ENCODE measurements around the gene RIC8B.

Gene RIC8B

GRCh38 chr12:106790020-106790419 is 15.5 kb downstream of the RIC8B start:
- no peak for TF ChIP-seq SIN3A (IDR thresholded peaks at IDR 0.05; ENCODE audit: borderline replicate concordance, insufficient read depth, low read length)
- no peak for TF ChIP-seq TAF1 (IDR thresholded peaks at IDR 0.05; ENCODE audit: borderline replicate concordance, insufficient read depth, low read length)
- TF ChIP-seq FOXP2 (optimal IDR thresholded peaks at IDR 0.05; ENCODE audit: borderline replicate concordance, extremely low read depth, extremely low read length, insufficient read depth): no peak
- TF ChIP-seq POLR2AphosphoS5 (IDR thresholded peaks at IDR 0.05; ENCODE audit: low read depth, low read length): no peak
- TF ChIP-seq, protein P1, sequence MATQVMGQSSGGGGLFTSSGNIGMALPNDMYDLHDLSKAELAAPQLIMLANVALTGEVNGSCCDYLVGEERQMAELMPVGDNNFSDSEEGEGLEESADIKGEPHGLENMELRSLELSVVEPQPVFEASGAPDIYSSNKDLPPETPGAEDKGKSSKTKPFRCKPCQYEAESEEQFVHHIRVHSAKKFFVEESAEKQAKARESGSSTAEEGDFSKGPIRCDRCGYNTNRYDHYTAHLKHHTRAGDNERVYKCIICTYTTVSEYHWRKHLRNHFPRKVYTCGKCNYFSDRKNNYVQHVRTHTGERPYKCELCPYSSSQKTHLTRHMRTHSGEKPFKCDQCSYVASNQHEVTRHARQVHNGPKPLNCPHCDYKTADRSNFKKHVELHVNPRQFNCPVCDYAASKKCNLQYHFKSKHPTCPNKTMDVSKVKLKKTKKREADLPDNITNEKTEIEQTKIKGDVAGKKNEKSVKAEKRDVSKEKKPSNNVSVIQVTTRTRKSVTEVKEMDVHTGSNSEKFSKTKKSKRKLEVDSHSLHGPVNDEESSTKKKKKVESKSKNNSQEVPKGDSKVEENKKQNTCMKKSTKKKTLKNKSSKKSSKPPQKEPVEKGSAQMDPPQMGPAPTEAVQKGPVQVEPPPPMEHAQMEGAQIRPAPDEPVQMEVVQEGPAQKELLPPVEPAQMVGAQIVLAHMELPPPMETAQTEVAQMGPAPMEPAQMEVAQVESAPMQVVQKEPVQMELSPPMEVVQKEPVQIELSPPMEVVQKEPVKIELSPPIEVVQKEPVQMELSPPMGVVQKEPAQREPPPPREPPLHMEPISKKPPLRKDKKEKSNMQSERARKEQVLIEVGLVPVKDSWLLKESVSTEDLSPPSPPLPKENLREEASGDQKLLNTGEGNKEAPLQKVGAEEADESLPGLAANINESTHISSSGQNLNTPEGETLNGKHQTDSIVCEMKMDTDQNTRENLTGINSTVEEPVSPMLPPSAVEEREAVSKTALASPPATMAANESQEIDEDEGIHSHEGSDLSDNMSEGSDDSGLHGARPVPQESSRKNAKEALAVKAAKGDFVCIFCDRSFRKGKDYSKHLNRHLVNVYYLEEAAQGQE (IDR thresholded peaks at IDR 0.05; ENCODE audit: insufficient read depth in 1 of 2, low read depth in 2 of 2, low read length in 2 of 2): no peak

- no peak for TF ChIP-seq TAF1 (IDR thresholded peaks at IDR 0.05; ENCODE audit: borderline replicate concordance, insufficient read depth, low read length)
- no peak for TF ChIP-seq SIN3A (IDR thresholded peaks at IDR 0.05; ENCODE audit: borderline replicate concordance, insufficient read depth, low read length)
- TF ChIP-seq, protein P1 (IDR thresholded peaks at IDR 0.05; ENCODE audit: insufficient read depth in 1 of 2, low read depth in 2 of 2, low read length in 2 of 2): no peak
- no peak for TF ChIP-seq POLR2AphosphoS5 (IDR thresholded peaks at IDR 0.05; ENCODE audit: low read depth, low read length)
- no peak for TF ChIP-seq FOXP2 (optimal IDR thresholded peaks at IDR 0.05; ENCODE audit: borderline replicate concordance, extremely low read depth, extremely low read length, insufficient read depth)
These were observed 17.0 kb downstream of the RIC8B start for GRCh38 chr12:106791531-106791930.

- no peak for TF ChIP-seq FOXP2 (optimal IDR thresholded peaks at IDR 0.05; ENCODE audit: borderline replicate concordance, extremely low read depth, extremely low read length, insufficient read depth)
- no peak for TF ChIP-seq TAF1 (IDR thresholded peaks at IDR 0.05; ENCODE audit: borderline replicate concordance, insufficient read depth, low read length)
These were observed 19.9 kb downstream of the RIC8B start for GRCh38 chr12:106794369-106794768.

- TF ChIP-seq, protein P1 (IDR thresholded peaks at IDR 0.05; ENCODE audit: insufficient read depth in 1 of 2, low read depth in 2 of 2, low read length in 2 of 2): no peak
- TF ChIP-seq FOXP2 (optimal IDR thresholded peaks at IDR 0.05; ENCODE audit: borderline replicate concordance, extremely low read depth, extremely low read length, insufficient read depth) (no peak), TAF1 (IDR thresholded peaks at IDR 0.05; ENCODE audit: borderline replicate concordance, insufficient read depth, low read length) (no peak), SIN3A (IDR thresholded peaks at IDR 0.05; ENCODE audit: borderline replicate concordance, insufficient read depth, low read length) (no peak), POLR2AphosphoS5 (IDR thresholded peaks at IDR 0.05; ENCODE audit: low read depth, low read length) (no peak)
These were observed 26.8 kb downstream of the RIC8B start for GRCh38 chr12:106801167-106801708.

- no peak for TF ChIP-seq TAF1 (IDR thresholded peaks at IDR 0.05; ENCODE audit: borderline replicate concordance, insufficient read depth, low read length)
- TF ChIP-seq POLR2AphosphoS5 (IDR thresholded peaks at IDR 0.05; ENCODE audit: low read depth, low read length): no peak
- TF ChIP-seq SIN3A (IDR thresholded peaks at IDR 0.05; ENCODE audit: borderline replicate concordance, insufficient read depth, low read length): no peak
- TF ChIP-seq FOXP2 (optimal IDR thresholded peaks at IDR 0.05; ENCODE audit: borderline replicate concordance, extremely low read depth, extremely low read length, insufficient read depth): no peak
These were observed 27.5 kb downstream of the RIC8B start for GRCh38 chr12:106801830-106802533.

DNA sequence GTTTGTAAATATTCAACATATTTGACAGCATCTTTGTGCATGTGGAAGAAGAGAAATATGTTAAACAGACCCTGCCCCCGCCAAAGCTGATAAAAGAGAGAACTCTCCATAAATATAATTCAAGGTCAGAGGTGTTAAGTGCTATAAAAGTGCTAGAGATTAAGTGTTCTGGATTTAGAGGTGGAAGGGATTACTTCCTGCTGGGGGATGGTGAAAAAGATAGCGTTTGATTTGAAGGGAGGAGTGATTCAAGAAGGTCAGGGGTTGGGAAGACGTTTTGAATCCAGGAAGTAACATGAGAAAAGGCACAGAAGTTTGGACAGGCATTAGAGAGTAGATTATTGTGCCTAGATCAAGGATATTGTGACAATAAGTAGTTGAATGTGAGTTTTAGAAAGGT is 30.2 kb downstream of the RIC8B start:
- TF ChIP-seq, protein P1 (IDR thresholded peaks at IDR 0.05; ENCODE audit: insufficient read depth in 1 of 2, low read depth in 2 of 2, low read length in 2 of 2): no peak
- no peak for TF ChIP-seq SIN3A (IDR thresholded peaks at IDR 0.05; ENCODE audit: borderline replicate concordance, insufficient read depth, low read length)
